Breast epithelium (tissue), 3 donors: ENCODE data around the gene DYSF.

Experiments used
- POLR2A ChIP-seq: fragments of 450-650 bp; IDR thresholded peaks from one replicate; pipeline ENCODE4 v1.6.1; 2016; ENCODE audit warnings: antibody characterized with exemption, mild to moderate bottlenecking, moderate library complexity
- POLR2AphosphoS5 ChIP-seq, 3 donors: sonication (generic); formaldehyde crosslinking; IDR thresholded peaks; one replicate each; pipeline ENCODE4 v1.6.1; 2017; ENCODE audit warnings: antibody characterized with exemption in 3 of 3
- TF ChIP-seq, protein P1 (sequence below), 3 donors: fragments of 450-650 bp; IDR thresholded peaks; one replicate each; pipeline ENCODE4 v1.5.1; 2016 to 2017; ENCODE audit warnings: antibody characterized with exemption in 3 of 3, mild to moderate bottlenecking in 3 of 3, moderate library complexity in 3 of 3

DNA sequence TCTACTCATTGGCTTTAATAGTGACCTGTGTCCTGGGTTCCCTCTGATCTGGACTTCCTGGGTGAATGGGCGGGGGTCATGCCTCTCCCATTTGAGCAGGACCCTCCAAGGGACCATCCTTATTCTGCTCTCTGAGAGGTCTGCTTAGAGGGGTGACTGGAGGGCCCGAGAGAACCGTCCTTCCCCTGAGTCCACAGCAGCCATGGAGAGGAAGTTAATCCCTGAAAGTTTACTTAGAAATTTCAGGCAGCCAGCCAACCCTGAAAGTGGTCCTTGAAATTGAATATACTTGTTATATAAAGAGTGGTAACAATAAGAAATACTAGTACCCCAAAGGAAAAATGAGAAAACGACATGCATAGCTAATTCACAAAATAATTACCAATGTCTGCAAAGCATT lies 226.1 kb downstream of the DYSF start:
- TF ChIP-seq, protein P1, sequence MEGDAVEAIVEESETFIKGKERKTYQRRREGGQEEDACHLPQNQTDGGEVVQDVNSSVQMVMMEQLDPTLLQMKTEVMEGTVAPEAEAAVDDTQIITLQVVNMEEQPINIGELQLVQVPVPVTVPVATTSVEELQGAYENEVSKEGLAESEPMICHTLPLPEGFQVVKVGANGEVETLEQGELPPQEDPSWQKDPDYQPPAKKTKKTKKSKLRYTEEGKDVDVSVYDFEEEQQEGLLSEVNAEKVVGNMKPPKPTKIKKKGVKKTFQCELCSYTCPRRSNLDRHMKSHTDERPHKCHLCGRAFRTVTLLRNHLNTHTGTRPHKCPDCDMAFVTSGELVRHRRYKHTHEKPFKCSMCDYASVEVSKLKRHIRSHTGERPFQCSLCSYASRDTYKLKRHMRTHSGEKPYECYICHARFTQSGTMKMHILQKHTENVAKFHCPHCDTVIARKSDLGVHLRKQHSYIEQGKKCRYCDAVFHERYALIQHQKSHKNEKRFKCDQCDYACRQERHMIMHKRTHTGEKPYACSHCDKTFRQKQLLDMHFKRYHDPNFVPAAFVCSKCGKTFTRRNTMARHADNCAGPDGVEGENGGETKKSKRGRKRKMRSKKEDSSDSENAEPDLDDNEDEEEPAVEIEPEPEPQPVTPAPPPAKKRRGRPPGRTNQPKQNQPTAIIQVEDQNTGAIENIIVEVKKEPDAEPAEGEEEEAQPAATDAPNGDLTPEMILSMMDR (IDR thresholded peaks at IDR 0.05): no peak
- TF ChIP-seq POLR2A (no peak), POLR2AphosphoS5 (IDR thresholded peaks at IDR 0.05) (no peak)
